ENCODE data around the gene GREB1L.

The GREB1L gene

GRCh38 chr18:21386523-21387240 is 144.7 kb downstream of the GREB1L start:
- DNase-seq: no peak

DNA sequence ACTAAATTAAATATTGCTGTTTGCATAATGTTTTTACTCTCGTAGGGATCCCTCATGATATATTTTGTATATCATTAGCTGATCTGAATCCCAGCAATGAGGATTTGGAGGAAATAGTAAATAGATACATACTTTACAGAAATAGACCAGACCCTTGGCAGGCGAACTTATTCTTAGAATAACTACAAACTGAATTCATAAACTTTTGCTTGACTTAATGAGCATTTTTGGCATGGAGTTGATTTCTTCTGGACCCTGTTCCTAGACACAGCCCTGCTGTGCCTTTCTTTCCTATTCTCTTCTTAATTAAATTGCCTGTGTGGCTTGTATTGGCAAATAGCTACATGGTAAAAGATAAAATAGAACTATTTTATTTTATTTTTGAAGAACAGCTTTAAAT is 145.9 kb downstream of the GREB1L start:
- no peak for DNase-seq

- DNase-seq: no peak
Measured at GRCh38 chr18:21389283-21389682, 147.3 kb downstream of the GREB1L start.

DNA sequence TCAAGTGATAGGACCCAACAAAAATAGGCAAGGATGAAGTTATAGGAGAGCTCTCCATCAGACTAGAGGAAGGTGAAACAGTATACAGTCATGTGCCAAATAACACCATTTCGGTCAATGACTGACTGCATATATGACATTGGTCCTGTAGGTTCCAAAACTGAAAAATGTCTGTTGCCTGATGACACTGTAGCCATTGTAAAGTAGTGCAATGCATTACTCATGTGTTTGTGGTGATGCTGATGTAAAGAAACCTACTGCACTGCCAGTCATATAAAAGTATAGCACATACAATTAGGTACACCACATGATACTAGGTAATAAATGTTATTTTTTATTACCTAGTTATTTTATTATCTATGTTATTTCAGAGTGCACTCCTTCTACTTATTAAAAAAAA is 147.9 kb downstream of the GREB1L start:
- DNase-seq: no peak

GRCh38 chr18:21391074-21391673 is 149.1 kb downstream of the GREB1L start:
- DNase-seq: no peak

DNA sequence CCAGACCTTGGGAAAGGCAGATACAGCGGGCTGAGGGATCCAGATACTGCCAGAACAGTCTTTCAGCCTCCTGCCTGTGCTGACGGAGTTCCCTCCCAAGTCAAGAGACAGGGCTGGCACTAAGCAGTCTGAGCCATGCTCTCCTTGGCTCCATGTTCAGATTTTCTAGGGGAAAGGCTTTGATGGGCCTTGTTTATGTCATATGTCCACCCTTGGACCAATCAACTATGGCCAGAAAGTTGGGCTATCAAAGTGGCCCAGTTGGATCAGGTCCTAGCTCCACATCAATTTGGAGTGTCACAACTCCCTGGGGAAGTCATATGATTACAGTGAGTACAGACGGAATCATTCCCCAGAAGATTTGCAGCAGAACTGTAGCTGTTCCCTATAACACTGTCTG is 152.0 kb downstream of the GREB1L start:
- DNase-seq: no peak

- DNase-seq: no peak
Measured at GRCh38 chr18:21398121-21398520, 156.1 kb downstream of the GREB1L start.

- DNase-seq: no peak
Measured at GRCh38 chr18:21402272-21402671, 160.2 kb downstream of the GREB1L start.

GRCh38 chr18:21404426-21404825 is 162.4 kb downstream of the GREB1L start:
- DNase-seq: no peak

DNA sequence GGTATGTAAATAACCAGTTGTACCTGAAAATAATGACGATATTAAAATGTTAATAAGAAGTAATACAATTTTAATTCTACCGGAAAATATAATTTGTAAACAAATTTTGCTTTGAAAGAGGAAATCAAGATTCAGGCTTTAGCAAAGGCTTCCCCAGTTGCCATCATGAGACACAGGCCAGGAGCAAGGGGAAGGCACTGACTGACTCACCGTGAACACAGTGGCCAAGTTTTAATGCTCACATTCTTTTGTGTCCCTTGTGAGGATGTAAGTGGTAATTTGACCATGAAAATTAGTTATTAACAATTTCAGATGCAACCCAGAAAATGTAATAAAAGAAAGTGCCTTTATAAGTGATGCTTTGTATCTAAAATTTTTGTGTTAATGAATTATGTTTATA is 164.1 kb downstream of the GREB1L start:
- no peak for DNase-seq

DNA sequence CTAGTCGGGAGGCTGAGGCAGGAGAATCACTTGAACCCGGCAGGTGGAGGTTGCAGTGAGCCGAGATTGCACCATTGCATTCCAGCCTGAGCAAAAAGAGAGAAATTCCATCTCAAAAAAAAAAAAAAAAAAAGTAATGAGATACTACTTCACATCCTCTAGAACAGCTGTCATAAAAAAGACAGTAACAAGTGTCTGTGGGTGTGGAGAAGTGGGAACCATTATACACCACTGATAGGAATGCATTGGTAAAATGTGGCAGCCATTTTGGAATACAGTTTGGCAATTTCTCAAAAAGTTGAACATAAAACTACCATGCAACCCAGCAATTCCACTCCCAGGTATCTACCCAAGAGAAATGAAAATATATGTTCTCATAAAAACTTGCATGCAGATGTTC is 166.6 kb downstream of the GREB1L start:
- no peak for DNase-seq

DNA sequence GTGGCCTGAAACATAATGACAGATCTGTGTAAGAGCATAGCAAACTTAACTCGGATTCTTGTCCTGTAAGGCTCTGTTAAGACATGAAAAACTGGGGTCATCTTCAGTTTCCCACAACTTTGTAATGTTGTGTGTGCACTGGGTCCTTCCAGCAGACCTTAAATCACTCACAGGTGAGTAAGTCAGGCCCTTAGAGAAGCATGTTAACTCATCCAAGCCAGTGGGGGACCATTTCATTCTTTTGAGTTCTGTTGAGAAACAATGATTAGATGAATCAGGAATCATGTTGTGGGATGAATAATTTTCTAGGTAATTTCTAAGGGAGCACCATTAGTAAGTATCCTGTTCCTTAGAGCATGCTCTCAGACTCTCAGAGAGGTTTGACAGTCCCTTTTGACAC is 191.4 kb downstream of the GREB1L start:
- DNase-seq: no peak

DNA sequence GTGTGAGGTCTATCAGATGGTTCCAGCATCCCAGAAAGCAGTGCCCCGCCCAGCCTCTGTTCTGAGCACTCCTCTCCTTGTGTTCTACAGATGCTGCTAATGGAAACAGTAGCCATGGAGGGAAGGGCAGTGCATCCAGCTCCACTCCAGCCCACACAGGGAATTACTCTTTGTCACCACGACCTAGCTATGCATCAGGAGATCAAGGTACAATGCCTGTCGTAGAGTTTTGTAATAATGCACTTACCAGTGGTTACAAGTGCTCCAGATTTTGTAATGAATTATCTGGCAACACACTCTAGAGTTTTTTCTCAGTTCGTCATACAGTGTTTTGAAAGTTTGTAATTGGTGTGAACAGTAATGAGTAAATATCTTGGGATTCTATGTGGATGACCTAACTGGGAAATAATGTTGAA is 197.4 kb downstream of the GREB1L start:
- no peak for DNase-seq

- no peak for DNase-seq
Measured at GRCh38 chr18:21441670-21442069, 199.6 kb downstream of the GREB1L start.

DNA sequence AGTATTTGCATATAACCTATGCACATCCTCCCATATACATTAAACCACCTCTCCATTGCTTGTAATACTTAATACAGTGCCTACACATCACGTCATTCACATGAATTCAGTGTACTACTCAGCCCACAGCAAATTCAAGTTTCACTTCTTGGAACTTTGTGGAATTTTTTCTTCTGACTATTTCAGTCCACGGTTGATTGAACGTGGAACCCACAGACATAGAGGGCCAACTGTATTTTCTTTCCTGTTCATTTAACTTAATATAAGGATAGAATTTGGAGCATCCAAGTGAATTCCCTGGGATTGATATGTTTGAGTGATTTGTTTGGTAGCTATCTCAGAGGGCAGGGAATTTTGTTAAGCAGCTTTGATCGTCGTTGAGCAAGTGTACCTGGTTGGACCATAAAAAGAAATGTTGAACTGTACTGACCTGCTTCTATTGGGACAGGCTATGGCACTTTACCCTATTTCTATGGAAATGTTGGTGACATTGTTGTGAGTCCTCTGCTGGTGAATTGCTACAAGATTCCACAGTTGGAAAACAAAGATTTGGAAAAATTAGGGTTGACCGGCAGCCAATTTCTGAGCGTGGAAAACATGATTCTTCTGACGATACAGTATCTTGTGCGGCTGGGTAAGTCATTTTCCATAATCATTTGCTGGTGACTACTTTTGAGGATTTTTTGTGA is 201.9 kb downstream of the GREB1L start:
- no peak for DNase-seq

DNA sequence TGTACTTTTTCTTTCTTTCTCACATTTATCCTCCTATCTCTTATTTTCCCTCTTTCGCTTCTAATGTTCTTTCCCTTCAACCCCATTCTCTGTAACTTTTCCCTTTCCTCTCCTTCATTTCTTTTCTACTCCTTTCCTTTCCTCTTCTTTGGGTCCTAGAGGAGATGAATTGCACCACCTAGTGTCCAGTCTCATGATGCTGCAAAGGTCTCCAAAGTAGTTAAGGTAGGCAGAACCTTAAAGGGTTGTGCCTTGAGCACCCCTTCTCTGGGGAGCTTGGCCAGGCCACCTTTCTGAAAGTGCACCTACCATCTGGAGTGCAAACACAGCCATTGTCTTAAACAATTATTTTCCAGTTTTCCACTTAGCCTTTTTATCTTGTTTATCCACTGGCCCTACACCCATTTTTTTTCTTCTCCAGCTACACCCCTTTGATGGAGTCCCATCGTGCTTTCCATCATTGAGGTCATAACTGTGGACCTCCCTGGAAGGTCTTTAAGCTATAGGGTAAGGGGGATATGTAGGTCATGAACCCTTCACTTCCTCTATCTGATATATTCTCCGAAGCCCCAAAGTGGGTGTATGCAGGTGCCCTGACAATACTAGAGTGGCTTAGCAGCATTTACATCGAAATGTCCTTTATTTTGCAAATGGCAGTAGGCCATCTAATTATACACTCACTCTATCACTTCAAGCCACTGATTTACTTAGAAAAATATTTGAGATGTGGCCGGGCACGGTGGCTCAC is 202.6 kb downstream of the GREB1L start:
- no peak for DNase-seq

DNA sequence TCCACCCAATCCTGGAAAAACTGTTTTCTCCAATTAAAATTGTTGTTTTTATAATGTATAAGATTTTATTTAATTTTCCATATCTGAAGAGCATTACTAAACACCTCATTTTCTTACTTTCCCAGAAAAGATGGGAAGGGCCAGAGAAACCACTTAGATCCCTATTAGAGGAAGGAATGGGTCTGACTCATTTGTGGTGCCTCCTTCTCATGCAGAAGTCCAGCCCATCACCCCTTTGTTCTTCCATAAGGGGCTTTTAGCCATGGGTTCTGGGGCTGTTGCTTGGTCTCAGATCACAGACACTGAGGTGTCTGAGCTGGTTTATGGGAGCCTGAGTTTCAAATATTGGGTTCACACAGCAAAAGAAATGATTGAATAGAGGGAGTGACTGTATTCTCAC is 206.3 kb downstream of the GREB1L start:
- DNase-seq: no peak

DNA sequence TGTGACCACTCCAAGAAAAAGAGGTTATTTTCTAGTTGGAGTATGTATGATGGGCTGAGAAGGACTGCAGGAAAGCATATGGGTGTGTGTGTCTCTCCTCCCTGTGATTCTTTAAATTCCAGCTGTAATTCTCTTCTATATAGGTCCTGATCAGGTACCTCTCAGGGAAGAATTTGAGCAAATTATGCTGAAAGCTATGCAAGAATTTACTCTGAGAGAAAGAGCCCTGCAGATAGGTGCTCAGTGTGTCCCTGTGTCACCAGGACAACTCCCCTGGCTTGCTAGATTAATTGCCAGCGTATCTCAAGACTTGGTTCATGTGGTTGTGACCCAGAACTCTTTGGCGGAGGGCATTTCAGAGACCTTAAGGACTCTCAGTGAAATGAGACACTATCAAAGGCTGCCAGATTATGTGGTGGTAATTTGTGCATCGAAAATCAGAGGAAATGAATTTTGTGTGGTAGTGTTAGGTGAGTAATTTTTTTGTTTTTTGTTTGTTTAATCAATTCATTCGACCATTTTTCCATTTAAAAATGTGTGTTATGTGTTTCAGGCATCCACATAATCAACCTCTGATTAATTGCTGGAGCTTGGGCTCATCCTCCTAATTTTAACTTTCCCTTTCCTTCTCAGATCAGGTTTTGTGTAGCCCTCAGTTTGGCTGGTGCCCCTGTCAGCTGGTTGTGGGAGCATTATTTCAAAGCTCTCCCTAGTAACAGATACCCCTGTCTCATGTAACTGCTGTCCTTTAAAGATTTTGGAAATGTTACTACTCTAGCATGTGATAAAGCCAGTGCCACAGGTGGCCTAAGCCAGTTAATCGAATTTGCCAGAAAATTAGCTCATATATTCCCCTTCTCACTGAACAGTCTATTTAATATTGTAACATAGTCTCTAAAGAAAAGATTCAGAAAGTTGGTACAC is 207.6 kb downstream of the GREB1L start:
- no peak for DNase-seq

DNA sequence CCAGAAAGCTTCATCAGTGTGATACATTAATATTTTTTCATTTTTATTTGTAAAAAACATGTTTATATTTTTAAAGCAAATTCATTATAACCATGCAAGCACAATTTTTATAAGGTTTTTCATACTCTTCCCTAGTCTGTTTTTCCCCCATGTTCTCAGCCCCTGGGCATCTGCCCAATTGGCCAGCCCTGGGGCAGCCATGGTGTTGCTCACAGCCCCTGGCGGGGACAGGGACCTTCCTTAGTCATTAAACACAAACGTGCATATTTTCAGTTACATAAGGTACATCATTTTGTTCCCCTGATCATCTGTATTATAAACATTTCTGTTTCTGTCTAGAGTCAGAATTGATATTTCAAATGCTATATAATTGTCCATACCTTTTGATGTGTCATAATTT is 208.5 kb downstream of the GREB1L start:
- no peak for DNase-seq

DNA sequence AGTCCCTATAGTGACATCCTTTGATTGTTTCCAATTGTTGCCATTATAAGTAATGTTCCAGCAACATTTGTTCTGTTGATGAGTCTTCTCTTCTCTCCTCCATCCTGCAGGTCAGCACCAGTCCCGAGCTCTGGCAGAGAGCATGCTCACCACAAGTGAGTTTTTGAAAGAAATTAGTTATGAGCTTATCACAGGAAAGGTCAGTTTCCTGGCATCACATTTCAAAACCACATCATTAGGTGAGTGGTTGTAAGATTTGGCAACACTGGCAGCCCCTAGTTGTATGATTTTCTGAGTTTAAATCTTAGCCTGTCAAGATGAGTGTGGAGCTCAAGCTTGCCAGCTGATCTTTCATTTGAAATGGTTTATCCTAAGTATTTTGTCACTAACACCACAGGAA is 208.9 kb downstream of the GREB1L start:
- DNase-seq: no peak

- no peak for DNase-seq
Measured at GRCh38 chr18:21451851-21452250, 209.8 kb downstream of the GREB1L start.

- DNase-seq: no peak
Measured at GRCh38 chr18:21452276-21452780, 210.3 kb downstream of the GREB1L start.

All from CD4-positive, alpha-beta T cell treated with Interleukin-4 for 4 hours (primary cell).